GM21723 (cell line): Measurements from ENCODE around the gene RNF186.

Experiments used
- ATAC-seq: cut with Tn5 transposase; IDR thresholded peaks from one replicate; pipeline ENCODE4 v1.9.1; 2021; ENCODE audit warnings: mild to moderate bottlenecking, moderate library complexity; ENCODE audit not compliant: unreplicated experiment

RNF186 gene

DNA sequence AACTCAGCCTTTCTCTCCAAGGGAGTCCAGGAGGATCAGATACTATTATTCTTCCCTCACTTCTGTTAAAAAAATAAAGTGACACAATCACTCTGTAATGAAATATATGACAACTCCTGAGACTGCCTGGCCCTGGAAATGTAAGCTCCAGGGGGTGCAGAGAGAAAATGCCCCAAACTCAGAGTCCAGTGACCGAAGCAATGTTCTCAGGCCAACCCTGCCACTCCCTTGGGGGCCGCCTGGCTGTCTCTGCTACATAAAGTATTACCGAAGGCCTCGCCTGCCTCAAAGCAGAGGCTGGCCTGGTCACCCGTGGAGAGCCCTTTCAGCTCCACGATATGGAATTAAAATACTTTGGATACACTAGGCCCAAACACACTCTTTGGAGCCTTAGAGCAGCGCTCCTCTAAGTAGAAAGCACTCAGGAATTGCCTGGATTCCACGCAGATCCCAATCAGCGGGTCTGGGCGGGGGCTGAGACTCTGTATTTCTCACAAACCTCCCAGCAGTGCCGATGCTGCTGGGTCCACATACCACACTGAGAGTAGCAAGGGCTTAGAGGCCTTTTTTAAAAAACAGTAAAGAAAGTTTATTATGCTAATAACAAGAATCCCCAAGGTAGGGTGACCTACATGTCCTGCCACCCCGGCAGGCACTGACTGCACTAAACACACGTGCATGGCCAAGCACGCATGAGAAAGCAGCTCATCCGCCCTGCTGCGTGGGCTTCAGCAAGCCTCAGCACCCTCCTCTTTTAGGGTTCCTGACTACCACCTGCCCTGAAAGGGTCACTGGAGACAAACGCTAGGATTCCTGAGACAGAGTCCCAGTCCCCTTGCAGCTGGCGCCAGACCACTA lies 46.5 kb downstream of the RNF186 start:
- no peak for ATAC-seq

DNA sequence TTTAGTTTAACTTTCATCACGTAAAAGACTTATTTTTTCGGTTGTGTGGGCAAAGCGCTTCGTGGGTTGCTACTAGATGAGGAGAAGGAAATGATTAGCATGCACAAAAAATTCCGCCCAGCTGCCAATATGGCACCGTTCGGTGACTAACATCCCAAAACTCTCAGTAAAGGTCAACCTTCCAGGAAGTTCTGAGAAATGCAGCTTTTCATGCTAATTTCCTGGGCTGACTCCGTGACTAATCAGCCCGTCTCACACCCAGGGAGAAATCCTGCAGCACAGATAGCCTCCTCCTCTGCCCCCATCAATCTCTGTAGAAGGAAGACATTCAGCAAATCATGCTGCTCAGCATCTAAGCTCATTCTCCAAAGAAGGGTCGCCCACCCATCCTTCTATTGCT lies 49.5 kb downstream of the RNF186 start:
- ATAC-seq, result no peak

DNA sequence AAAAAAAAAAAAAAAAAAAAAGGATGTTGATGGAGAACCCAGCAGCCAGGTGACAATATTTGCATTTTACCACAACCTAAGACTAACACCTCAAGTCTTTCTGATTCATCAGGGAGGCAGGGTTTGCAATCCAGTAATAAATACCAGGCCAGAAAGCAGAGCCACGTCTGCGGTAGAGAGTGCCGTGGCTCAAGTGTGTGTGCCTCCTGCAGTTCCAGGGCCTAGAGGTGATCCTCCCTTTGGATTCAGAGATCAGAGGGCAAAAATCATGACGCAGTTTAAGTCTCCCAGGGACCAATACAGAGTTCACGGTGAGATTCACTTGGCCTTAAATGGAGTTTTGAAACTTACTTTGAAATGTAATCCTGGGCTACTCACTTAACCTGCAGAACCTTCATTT lies 50.2 kb downstream of the RNF186 start:
- no peak for ATAC-seq
